ENCODE data around the gene KLF7. TPM values are rescaled to one million over a fixed set of nuclear protein-coding genes. Genes with fewer than 3 reads are reported as not detected.

The KLF7 gene
- total RNA-seq, 1 donor: 31.1 TPM

DNA sequence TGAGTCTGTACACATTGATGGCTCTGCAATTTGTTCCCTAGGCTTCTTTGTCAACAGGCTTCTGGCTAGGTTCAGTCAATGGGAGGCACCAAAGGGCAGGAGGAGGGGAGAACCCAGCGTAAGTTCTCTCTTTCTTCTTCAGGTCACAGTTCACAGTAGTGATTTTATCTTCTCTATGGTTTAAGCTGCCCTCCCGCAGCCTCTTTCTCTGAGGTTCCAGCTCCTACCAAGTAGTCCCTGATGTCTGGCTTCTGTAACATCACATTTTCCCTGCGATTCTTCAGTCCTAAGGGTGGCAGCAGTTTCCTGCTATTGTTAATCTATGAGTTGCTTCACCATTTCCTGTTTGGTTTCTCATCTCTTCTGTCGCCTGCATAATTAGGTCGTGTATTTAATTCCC, 119.0 kb downstream of the KLF7 start:
- DNase-seq (ENCODE audit: insufficient read length, low spot score, missing footprints): no peak
- Histone ChIP-seq H3K79me2 (ENCODE audit: insufficient read depth, low read length) (no peaks in the 10 kb centered on the region), H3K27ac (ENCODE audit: low read depth, low read length) (no peak overlapping the region), H4K20me1 (ENCODE audit: insufficient read depth, low read length) (no peaks in the 10 kb centered on the region), H2AFZ (ENCODE audit: low read length) (peak overlapping the region; percentile 69), H3K4me2 (ENCODE audit: insufficient read depth, low read length) (no peak overlapping the region), H3K4me3 (ENCODE audit: insufficient read depth, low read length) (no peak overlapping the region), H3K9me3 (ENCODE audit: low read depth, low read length) (no peaks in the 10 kb centered on the region), H3K27me3 (ENCODE audit: insufficient read depth, low read length) (no peaks in the 10 kb centered on the region), H3K36me3 (ENCODE audit: insufficient read depth, low read length) (no peaks in the 10 kb centered on the region), H3K4me1 (ENCODE audit: insufficient read depth, low read length) (peaks cover 10% of the 10 kb centered on the region)
- TF ChIP-seq, protein P1, sequence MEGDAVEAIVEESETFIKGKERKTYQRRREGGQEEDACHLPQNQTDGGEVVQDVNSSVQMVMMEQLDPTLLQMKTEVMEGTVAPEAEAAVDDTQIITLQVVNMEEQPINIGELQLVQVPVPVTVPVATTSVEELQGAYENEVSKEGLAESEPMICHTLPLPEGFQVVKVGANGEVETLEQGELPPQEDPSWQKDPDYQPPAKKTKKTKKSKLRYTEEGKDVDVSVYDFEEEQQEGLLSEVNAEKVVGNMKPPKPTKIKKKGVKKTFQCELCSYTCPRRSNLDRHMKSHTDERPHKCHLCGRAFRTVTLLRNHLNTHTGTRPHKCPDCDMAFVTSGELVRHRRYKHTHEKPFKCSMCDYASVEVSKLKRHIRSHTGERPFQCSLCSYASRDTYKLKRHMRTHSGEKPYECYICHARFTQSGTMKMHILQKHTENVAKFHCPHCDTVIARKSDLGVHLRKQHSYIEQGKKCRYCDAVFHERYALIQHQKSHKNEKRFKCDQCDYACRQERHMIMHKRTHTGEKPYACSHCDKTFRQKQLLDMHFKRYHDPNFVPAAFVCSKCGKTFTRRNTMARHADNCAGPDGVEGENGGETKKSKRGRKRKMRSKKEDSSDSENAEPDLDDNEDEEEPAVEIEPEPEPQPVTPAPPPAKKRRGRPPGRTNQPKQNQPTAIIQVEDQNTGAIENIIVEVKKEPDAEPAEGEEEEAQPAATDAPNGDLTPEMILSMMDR (IDR thresholded peaks at IDR 0.05; ENCODE audit: extremely low read depth, low read depth, low read length): peak; percentile 12

DNA sequence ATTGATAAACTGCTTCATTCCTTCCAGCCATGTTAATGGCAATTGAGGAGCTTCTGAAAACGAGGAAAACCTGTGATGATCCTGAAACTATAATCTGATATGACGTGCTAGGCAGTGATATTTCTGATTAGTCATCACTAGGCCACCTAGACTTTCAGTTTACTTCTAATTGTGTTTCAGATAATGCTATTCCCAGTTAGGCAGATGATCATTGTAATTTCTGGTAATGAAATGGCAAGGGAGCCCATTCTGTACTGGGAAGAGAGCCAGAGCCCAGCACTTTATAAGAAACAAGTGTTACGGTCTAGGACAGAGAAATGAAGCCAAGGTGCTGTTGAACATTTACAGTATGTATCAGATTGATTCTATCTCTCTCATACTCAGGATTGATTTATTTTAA, 120.2 kb downstream of the KLF7 start:
- DNase-seq (ENCODE audit: insufficient read length, low spot score, missing footprints): no peak
- TF ChIP-seq, protein P1 (IDR thresholded peaks at IDR 0.05; ENCODE audit: extremely low read depth, low read depth, low read length): no peak
- H3K9me3 ChIP-seq (ENCODE audit: low read depth, low read length): no peaks in the 10 kb centered on the region
- H3K27me3 ChIP-seq (ENCODE audit: insufficient read depth, low read length): no peaks in the 10 kb centered on the region
- H3K4me3 ChIP-seq (ENCODE audit: insufficient read depth, low read length): no peak overlapping the region
- H4K20me1 ChIP-seq (ENCODE audit: insufficient read depth, low read length): no peaks in the 10 kb centered on the region
- no peak overlapping the region for H3K4me2 ChIP-seq (ENCODE audit: insufficient read depth, low read length)
- H2AFZ ChIP-seq (ENCODE audit: low read length): no peak overlapping the region
- H3K79me2 ChIP-seq (ENCODE audit: insufficient read depth, low read length): no peaks in the 10 kb centered on the region
- H3K4me1 ChIP-seq (ENCODE audit: insufficient read depth, low read length): peaks cover 10% of the 10 kb centered on the region
- H3K27ac ChIP-seq (ENCODE audit: low read depth, low read length): no peak overlapping the region
- no peaks in the 10 kb centered on the region for H3K36me3 ChIP-seq (ENCODE audit: insufficient read depth, low read length)

DNA sequence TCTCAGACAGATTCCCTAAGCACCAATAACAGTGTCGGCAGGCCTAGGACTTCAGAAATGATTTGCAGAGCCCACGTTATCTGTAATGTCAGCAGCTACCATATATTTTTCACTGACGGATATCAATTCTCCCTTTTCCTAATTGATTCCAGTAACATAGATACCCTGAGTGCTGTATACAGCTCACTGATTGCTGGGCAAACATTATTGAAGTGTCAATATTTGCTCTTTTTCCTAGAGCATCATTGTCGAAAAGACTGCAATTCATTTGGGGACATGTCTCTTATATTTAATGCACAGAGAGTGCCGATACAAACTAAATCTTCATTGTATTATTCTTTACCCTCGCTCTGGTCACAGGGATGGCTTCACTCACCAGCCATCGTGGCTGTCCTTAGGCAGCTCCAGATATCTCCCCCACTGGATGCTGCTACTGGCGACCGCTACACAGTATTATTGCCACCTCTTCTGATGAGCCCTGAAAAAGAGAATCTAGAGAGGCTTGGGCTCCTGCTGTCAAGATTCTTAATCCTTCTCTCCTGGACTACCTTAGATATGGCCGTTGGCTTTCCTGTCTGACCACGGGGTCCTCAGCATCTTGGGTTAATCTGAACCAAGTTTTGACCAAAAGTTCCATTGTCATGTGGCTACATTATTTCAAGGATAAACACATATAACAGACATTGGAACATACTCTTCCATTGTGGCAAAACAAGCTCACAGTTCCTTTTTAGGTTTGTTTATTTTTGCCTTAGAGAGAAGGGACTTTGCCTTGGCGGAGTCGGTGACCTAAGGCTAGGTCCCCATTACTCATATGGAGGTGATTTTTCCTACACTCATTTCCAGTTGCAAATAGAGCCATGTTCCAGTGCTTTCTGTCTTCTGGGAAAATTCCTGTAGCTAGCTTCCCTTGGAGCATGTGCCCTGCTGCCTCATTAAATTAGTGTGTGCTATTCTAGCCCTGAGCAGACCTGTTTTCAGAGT, 121.1 kb downstream of the KLF7 start:
- H3K27ac ChIP-seq (ENCODE audit: low read depth, low read length): no peak overlapping the region
- no peak overlapping the region for H3K4me3 ChIP-seq (ENCODE audit: insufficient read depth, low read length)
- TF ChIP-seq, protein P1 (IDR thresholded peaks at IDR 0.05; ENCODE audit: extremely low read depth, low read depth, low read length): no peak
- H4K20me1 ChIP-seq (ENCODE audit: insufficient read depth, low read length): no peaks in the 10 kb centered on the region
- no peaks in the 10 kb centered on the region for H3K27me3 ChIP-seq (ENCODE audit: insufficient read depth, low read length)
- DNase-seq (ENCODE audit: insufficient read length, low spot score, missing footprints): no peak
- peaks cover 10% of the 10 kb centered on the region for H3K4me1 ChIP-seq (ENCODE audit: insufficient read depth, low read length)
- no peaks in the 10 kb centered on the region for H3K36me3 ChIP-seq (ENCODE audit: insufficient read depth, low read length)
- H3K9me3 ChIP-seq (ENCODE audit: low read depth, low read length): no peaks in the 10 kb centered on the region
- no peaks in the 10 kb centered on the region for H3K79me2 ChIP-seq (ENCODE audit: insufficient read depth, low read length)
- H2AFZ ChIP-seq (ENCODE audit: low read length): no peak overlapping the region
- no peak overlapping the region for H3K4me2 ChIP-seq (ENCODE audit: insufficient read depth, low read length)

DNA sequence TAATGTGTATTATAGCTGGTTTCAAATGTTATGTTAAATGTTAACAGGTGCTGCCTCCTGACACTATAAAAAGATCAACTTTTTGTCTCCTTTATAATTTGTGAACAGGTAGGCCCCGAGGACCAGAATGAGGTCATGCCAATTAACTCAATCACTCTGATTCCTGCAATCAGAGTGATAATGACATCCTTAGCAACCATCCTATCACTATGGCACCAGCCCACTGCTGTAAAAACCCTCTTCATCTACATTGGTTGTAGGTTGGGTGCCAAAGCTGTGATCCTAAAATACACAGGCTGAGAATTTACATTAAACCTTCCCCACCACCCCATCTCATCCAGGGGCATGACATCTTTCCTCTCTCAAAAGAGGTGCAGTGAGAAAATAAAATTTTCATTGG, 122.9 kb downstream of the KLF7 start:
- no peaks in the 10 kb centered on the region for H3K9me3 ChIP-seq (ENCODE audit: low read depth, low read length)
- DNase-seq (ENCODE audit: insufficient read length, low spot score, missing footprints): no peak
- TF ChIP-seq, protein P1 (IDR thresholded peaks at IDR 0.05; ENCODE audit: extremely low read depth, low read depth, low read length): no peak
- no peaks in the 10 kb centered on the region for H3K36me3 ChIP-seq (ENCODE audit: insufficient read depth, low read length)
- H3K79me2 ChIP-seq (ENCODE audit: insufficient read depth, low read length): no peaks in the 10 kb centered on the region
- no peaks in the 10 kb centered on the region for H3K27me3 ChIP-seq (ENCODE audit: insufficient read depth, low read length)
- no peak overlapping the region for H3K4me3 ChIP-seq (ENCODE audit: insufficient read depth, low read length)
- H4K20me1 ChIP-seq (ENCODE audit: insufficient read depth, low read length): no peaks in the 10 kb centered on the region
- no peak overlapping the region for H2AFZ ChIP-seq (ENCODE audit: low read length)
- H3K4me2 ChIP-seq (ENCODE audit: insufficient read depth, low read length): no peak overlapping the region
- H3K27ac ChIP-seq (ENCODE audit: low read depth, low read length): no peak overlapping the region
- H3K4me1 ChIP-seq (ENCODE audit: insufficient read depth, low read length): peaks cover 3% of the 10 kb centered on the region

Data from osteoblast (primary cell).